Measurements from ENCODE around the gene FBH1. TPM values are rescaled to one million over a fixed set of nuclear protein-coding genes. Genes with fewer than 3 reads are reported as not detected.
"Not testable (repeated sequence)": the region's sequence is repeated elsewhere in the genome, so short reads cannot be mapped to it uniquely, and the experiment has no call there.

FBH1 gene
- total and polyA plus RNA-seq, 9 donors, result 46.4 to 80.3 (median 74.7) TPM

DNA sequence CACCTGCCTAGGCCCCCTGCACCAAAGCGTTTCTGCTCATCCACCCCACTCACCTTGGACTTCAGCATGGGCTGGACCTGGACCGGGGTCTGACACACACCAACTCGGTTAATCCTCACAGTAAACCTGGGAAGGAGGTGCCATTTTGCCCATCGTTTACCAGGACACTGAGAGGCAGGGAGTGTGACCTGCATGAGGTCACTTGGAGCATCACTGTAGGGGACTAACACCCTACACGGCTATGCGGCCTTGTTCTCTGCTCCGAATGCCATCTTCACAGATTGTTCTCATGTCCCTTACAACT is 33.4 kb upstream of the FBH1 start:
- no peak overlapping the region for H3K27ac ChIP-seq
- H3K9me3 ChIP-seq, result no peaks in the 10 kb centered on the region
- H3K4me1 ChIP-seq (ENCODE audit: insufficient read depth), result no peaks in the 10 kb centered on the region
- TF ChIP-seq EP300 (IDR thresholded peaks at IDR 0.05), result no peak
- no peak for TF ChIP-seq POLR2A (IDR thresholded peaks at IDR 0.05)
- TF ChIP-seq, protein P1, sequence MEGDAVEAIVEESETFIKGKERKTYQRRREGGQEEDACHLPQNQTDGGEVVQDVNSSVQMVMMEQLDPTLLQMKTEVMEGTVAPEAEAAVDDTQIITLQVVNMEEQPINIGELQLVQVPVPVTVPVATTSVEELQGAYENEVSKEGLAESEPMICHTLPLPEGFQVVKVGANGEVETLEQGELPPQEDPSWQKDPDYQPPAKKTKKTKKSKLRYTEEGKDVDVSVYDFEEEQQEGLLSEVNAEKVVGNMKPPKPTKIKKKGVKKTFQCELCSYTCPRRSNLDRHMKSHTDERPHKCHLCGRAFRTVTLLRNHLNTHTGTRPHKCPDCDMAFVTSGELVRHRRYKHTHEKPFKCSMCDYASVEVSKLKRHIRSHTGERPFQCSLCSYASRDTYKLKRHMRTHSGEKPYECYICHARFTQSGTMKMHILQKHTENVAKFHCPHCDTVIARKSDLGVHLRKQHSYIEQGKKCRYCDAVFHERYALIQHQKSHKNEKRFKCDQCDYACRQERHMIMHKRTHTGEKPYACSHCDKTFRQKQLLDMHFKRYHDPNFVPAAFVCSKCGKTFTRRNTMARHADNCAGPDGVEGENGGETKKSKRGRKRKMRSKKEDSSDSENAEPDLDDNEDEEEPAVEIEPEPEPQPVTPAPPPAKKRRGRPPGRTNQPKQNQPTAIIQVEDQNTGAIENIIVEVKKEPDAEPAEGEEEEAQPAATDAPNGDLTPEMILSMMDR (IDR thresholded peaks at IDR 0.05), result no peak
- WGBS, 3 donors, result 64 to 69% (median 65%) methylated on average over 7 of the region's 7 CpGs
- no peaks in the 10 kb centered on the region for H3K36me3 ChIP-seq
- no peaks in the 10 kb centered on the region for H3K27me3 ChIP-seq
- H3K4me3 ChIP-seq, result no peak overlapping the region
- no peak for DNase-seq
- intact Hi-C loops (cut with DNase I), result no loop called here

DNA sequence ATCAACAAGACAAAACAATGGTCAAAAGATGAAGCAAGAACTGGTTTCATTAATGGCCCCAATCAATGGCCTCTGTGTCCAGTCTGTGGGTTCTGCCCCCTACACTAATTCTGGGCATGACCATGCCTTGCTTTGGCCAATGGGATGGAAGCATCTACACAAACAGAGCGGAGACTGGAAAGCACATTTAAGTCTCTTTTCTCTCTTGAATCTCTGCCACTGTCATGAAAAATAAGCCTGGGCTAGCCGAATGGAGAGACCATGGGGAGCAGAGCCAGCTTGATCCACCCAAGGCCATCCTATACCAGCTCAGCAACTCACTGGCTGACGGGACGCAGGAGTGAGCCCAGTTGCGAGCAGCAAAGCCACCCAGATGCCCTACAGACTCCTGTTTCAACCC is 31.2 kb upstream of the FBH1 start:
- DNase-seq, result no peak
- Histone ChIP-seq H3K27ac (no peak overlapping the region), H3K9me3 (no peaks in the 10 kb centered on the region), H3K4me1 (ENCODE audit: insufficient read depth) (no peaks in the 10 kb centered on the region), H3K4me3 (no peak overlapping the region), H3K27me3 (no peaks in the 10 kb centered on the region), H3K36me3 (no peaks in the 10 kb centered on the region)
- TF ChIP-seq EP300 (IDR thresholded peaks at IDR 0.05), result no peak
- TF ChIP-seq, protein P1 (IDR thresholded peaks at IDR 0.05), result no peak
- no peak for TF ChIP-seq POLR2A (IDR thresholded peaks at IDR 0.05)
- WGBS, 3 donors, result 72 to 85% (median 77%) methylated on average over 5 of the region's 5 CpGs
- intact Hi-C loops (cut with DNase I), result no loop called here

DNA sequence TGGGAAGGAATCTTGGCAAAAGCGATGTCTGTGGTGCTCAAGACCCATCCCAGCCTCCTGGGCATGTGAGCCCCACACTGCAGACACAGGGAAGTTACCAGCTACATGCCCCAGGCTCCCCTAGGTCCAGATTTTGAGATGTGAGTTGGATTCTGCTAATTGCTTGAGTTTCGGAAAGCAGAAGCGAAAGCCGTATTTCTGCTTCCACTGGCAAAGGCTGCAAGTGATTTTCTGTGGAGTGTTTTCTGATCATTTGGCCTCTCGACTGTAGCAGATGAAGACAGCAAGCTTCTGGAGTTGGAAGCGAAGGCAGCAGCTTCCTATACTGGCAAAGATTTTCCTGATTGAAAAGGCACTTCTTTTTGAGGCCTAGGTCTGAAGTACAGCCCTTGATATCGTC is 30.0 kb upstream of the FBH1 start:
- Histone ChIP-seq H3K4me3 (no peak overlapping the region), H3K27me3 (no peaks in the 10 kb centered on the region)
- TF ChIP-seq, protein P1 (IDR thresholded peaks at IDR 0.05), result no peak
- no peak for TF ChIP-seq EP300 (IDR thresholded peaks at IDR 0.05)
- TF ChIP-seq POLR2A (IDR thresholded peaks at IDR 0.05), result no peak

DNA sequence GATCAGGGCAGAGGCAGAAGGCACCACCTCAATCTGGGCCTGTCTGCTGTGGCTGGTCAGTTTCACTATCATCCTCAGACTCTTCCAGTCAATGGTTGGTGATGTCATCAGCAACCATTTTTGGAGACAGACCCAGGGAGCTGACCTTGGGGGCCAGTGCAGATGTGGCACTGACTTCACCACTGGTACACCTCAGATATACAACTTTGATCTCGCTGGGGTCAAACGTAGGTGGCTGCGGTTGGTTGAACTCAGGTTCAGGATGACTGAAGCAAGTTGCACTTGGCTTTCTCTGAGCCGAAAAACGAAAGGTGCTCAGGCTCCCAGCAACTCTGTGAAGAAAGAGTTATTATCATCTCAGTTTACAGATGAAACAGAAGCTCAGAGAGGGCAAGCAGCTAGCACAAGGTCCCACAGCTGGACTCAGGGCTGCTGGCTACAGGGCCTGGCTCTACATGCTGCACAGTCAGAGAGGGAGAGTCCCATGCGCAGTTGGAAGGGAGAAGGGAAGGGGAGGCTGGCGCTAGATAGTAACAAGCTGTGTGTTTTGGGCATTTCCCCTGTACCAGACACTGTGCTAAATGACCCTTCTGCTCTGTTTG is 27.6 kb upstream of the FBH1 start:
- intact Hi-C loops (cut with DNase I), result no loop called here
- H3K36me3 ChIP-seq, result no peaks in the 10 kb centered on the region
- DNase-seq, result no peak
- no peaks in the 10 kb centered on the region for H3K9me3 ChIP-seq
- no peak overlapping the region for H3K27ac ChIP-seq
- WGBS, 3 donors, result 93 to 97% (median 94%) methylated on average over 7 of the region's 7 CpGs
- H3K4me3 ChIP-seq, result no peak overlapping the region
- H3K4me1 ChIP-seq (ENCODE audit: insufficient read depth), result no peaks in the 10 kb centered on the region
- no peaks in the 10 kb centered on the region for H3K27me3 ChIP-seq
- no peak for TF ChIP-seq POLR2A (IDR thresholded peaks at IDR 0.05)
- TF ChIP-seq, protein P1 (IDR thresholded peaks at IDR 0.05), result no peak
- TF ChIP-seq EP300 (IDR thresholded peaks at IDR 0.05), result no peak

More for the DNA sequence above, 30.0 kb upstream of the FBH1 start:
- H3K9me3 ChIP-seq, result no peaks in the 10 kb centered on the region
- H3K27ac ChIP-seq, result no peak overlapping the region
- 81 to 90% (median 87%) methylated on average over 7 of the region's 7 CpGs for WGBS, 3 donors
- intact Hi-C loops (cut with DNase I), result no loop called here
- H3K4me1 ChIP-seq (ENCODE audit: insufficient read depth), result no peaks in the 10 kb centered on the region
- H3K36me3 ChIP-seq, result no peaks in the 10 kb centered on the region
- DNase-seq, result no peak

DNA sequence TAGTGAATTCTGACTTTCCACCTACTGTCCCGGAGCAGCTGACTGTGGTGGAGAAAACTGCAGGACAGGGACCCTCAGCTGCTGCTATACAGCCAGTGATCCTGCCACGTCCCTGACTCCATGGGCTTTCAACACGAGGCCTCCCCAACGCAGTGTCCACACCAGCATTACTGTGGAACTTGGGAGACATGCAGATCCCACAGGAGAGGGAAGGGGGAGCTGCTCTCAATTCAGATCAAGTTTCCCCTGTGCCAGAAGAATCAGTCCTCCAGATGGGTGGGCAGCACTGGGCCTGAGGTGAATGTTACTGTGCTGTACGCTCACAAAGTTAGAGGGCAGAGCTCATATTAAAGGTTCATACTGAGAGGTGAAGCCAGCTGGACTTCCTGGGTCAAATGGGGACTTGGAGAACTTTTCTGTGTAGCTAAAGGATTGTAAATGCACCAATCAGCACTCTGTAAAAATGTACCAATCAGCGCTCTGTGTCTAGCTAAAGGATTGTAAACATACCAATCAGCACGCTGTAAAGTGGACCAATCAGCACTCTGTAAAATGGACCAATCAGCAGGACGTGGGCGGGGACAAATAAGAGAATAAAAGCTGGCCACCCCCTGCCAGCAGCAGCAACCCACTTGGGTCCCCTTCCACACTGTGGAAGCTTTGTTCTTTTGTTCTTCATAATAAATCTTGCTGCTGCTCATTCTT is 26.9 kb upstream of the FBH1 start:
- H3K4me3 ChIP-seq; DNase-seq; H3K4me1 ChIP-seq (ENCODE audit: insufficient read depth); H3K36me3 ChIP-seq; H3K9me3 ChIP-seq; H3K27me3 ChIP-seq; H3K27ac ChIP-seq; intact Hi-C loops (cut with DNase I): not testable (repeated sequence)
- 93 to 95% (median 95%) methylated on average over 9 of the region's 9 CpGs for WGBS, 3 donors

DNA sequence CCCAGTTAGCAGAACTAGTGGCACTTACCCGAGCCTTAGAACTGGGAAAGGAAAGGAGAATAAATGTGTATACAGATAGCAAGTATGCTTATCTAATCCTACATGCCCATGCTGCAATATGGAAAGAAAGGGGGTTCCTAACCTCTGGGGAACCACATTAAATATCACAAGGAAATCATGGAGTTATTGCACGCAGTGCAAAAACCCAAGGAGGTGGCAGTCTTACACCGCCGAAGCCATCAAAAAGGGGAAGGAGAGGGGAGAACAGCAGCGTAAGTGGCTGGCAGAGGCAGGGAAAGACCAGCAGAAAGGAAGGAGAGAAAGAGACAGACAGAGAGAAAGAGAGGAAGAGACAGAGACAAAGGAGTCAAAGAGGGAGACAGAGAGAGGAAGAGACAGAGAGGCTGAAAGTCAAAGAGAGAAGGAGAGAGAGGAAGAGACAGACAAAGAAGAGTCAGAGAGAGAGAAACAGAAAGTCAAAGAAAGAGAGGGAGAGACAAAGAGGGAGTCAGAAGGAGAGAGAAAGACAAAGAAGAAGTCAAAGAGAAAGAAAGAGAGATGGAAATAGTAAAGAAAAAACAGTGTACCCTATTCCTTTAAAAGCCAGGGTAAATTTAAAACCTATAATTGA is 23.5 kb upstream of the FBH1 start:
- H3K9me3 ChIP-seq; H3K36me3 ChIP-seq; intact Hi-C loops (cut with DNase I); DNase-seq; H3K27me3 ChIP-seq; H3K4me3 ChIP-seq; H3K4me1 ChIP-seq (ENCODE audit: insufficient read depth); H3K27ac ChIP-seq: not testable (repeated sequence)
- 82 to 85% (median 82%) methylated on average over 5 of the region's 5 CpGs for WGBS, 3 donors

DNA sequence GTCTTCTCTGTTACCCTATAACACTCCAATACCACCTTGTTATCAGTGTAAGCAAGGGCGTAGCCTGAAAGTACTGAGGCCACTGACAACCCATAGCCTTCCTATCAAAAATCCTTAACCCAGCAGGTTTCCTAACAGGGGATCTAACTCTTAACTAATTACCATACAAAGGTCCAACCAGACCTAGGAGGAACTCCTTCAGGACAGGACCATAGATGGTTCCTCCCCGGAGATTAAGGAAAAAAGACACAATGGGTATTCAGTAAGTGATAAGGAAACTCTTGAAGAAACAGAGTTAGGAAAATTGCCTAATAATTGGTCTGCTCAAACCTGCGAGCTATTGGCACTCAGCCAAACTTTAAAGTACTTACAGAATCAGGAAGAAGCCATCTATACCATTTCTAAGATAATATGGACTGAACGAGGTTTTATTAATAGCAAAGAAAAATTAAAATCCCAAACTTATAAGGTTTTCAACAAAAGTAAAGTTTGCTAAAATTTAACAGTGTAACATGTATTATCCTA is 22.9 kb upstream of the FBH1 start:
- H3K9me3 ChIP-seq; H3K27me3 ChIP-seq; H3K4me3 ChIP-seq; H3K36me3 ChIP-seq; DNase-seq; H3K27ac ChIP-seq; H3K4me1 ChIP-seq (ENCODE audit: insufficient read depth); intact Hi-C loops (cut with DNase I): not testable (repeated sequence)
- WGBS, 3 donors, result 58 to 63% (median 61%) methylated on average over 4 of the region's 4 CpGs
